Measurements from ENCODE around the gene ATG16L2.
A peak's percentile ranks its signal among the peaks of the same experiment; 100 is the strongest.
"Not testable (repeated sequence)": the region's sequence is repeated elsewhere in the genome, so short reads cannot be mapped to it uniquely, and the experiment has no call there.

ATG16L2 gene

DNA sequence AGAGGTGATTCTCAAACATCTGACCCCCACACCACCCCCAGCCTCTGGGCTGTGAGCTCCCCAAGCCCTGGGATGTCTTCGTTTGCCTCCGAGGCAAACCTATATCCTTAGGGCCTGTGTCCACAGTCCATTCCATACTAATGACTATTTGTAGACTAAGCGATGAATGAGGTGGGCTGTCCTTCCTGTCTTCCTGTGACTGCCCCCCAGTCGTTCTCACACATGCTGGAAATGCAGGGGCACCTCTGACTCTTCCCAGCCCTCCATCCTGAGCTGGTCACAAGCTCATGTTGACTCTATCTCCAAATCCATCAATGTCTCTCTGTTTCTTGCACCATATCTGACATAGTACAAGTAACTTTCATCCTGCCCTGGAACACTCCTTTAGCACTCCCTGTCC is 4.8 kb downstream of the ATG16L2 start:
- DNase-seq (no peak), ATAC-seq (replicated peaks) (no peak)
- H3K9me3 Mint-ChIP-seq, result no peaks in the 10 kb centered on the region
- H3K4me1 Mint-ChIP-seq, result peaks cover 37 to 57% of the 10 kb centered on the region in 2 donors
- no peaks in the 10 kb centered on the region for H3K27me3 Mint-ChIP-seq
- H3K4me3 Mint-ChIP-seq, result no peak overlapping the region
- H3K36me3 Mint-ChIP-seq, result peaks cover 39 to 65% of the 10 kb centered on the region in 2 donors
- no peak overlapping the region for H3K27ac Mint-ChIP-seq

DNA sequence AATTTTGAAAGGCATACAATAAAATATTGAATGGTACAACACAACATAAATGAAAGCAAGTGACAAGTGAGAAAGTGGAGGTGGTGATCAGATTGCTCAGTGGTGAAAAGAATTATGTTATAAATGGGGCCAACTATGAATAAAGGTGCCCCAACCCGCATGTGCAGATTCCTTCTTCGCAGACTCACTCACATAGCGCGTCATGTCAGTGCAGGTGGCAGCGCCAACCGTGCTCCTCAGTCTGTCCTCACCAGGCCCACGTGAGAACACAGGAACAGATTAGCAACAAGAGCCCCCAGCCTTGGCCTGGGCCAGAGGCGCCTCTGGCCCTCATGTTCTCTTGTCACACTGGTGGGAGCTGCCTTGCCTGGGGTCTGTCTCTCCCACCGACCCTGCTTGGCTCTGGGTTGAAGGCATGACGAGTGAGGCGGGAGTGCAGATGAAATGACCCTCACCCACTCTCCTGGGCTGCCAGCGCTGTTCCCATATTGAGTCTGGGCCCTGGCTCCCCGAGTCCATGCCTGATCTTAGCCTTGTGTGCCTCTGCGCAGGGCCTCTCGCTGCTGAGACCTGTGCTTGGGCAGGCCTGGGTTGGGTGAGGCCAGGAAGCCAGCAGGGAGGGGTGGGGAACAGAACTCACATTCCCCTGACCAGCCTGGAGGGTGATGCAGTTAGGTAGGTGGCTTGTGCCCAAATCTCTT is 6.4 kb downstream of the ATG16L2 start:
- H3K4me1 Mint-ChIP-seq, result peaks cover 45 to 65% of the 10 kb centered on the region in 2 donors
- DNase-seq (no peak), ATAC-seq (replicated peaks) (no peak)
- H3K9me3 Mint-ChIP-seq, result no peaks in the 10 kb centered on the region
- peak overlapping the region; percentile 76 for H3K27ac Mint-ChIP-seq
- H3K27me3 Mint-ChIP-seq, result no peaks in the 10 kb centered on the region
- H3K4me3 Mint-ChIP-seq, result peak overlapping the region; percentile 44 to 47
- peaks cover 45 to 73% of the 10 kb centered on the region in 2 donors for H3K36me3 Mint-ChIP-seq

DNA sequence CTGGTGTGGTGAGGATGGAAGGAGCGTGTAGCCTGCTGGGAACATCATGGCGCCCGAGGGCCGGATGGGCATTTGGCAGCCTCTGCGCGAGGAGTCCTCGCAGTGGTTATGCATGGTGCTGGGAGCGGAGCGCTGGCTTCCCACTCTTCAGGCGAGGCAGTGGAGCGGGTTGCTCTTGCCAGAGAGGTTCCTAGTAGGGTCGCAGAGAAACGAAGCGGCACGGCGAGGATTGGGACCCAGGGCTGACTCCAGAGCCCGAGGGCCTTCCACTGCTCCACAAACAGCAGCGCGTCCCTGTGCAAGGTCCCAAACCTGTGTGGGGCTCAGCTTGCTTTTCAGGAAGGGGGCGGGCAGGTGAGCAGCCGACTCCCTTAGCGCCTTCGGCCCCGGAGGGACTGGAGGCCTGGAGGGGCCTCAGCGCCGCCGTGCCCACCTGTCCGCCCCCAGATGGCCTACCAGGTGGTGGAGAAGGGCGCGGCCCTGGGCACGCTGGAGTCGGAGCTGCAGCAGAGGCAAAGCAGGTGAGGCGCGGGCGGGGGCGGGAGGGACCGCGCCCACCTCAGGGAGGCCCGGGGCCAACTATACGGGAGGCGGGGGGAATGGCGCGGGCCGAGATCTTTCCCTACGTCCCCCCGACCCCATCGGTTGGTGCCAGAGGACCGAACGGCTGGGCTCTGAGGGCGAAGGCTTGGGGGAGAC is 7.2 kb downstream of the ATG16L2 start:
- Mint-ChIP-seq H3K27me3 (no peaks in the 10 kb centered on the region), H3K27ac (peak overlapping the region; percentile 76), H3K4me1 (peaks cover 43 to 64% of the 10 kb centered on the region in 2 donors), H3K9me3 (no peaks in the 10 kb centered on the region), H3K36me3 (peaks cover 47 to 76% of the 10 kb centered on the region in 2 donors), H3K4me3 (peak overlapping the region; percentile 47 to 59)
- ATAC-seq (replicated peaks), result no peak
- DNase-seq, result no peak

DNA sequence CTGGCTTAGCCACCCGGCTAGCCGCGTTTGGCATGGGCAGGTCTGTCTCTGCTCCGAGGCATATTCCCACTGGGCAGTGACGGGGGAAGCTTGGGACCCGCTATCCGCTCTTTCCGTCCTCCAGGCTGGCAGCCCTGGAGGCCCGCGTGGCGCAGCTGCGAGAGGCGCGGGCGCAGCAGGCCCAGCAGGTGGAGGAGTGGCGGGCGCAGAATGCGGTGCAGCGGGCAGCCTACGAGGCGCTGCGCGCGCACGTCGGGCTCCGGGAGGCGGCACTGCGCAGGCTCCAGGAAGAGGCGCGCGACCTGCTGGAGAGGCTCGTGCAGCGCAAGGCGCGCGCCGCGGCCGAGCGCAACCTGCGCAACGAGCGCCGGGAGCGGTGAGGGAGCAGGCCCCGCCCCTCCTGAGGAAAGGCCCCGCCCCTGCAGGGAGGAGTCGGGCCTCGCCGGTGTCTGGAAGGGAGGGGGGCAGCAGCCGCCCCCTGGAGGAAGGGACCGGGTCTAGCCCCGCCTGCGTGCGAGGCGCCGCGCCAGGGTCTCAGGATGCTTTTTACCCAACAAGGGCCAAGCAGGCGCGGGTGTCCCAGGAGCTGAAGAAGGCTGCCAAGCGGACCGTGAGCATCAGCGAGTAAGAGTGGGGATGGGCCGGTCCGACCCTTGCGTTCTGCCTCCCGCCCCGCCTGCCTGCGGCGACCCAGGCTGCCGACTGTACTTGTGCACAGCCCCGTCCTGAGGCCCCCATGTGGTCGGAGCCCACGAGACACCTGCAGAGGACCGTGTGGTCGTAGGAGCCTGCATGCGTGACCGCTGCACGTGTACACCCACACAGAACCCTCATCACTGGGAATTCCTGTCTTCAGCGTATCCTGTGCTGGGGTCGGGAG is 7.9 kb downstream of the ATG16L2 start:
- Mint-ChIP-seq H3K4me3 (peak overlapping the region; percentile 35 to 59), H3K36me3 (peaks cover 49 to 81% of the 10 kb centered on the region in 2 donors), H3K27me3 (no peaks in the 10 kb centered on the region), H3K27ac (peak overlapping the region; percentile 87), H3K9me3 (no peaks in the 10 kb centered on the region), H3K4me1 (peaks cover 44 to 67% of the 10 kb centered on the region in 2 donors)
- DNase-seq (peak; percentile 74), ATAC-seq (replicated peaks) (peak; percentile 60 to 66)

DNA sequence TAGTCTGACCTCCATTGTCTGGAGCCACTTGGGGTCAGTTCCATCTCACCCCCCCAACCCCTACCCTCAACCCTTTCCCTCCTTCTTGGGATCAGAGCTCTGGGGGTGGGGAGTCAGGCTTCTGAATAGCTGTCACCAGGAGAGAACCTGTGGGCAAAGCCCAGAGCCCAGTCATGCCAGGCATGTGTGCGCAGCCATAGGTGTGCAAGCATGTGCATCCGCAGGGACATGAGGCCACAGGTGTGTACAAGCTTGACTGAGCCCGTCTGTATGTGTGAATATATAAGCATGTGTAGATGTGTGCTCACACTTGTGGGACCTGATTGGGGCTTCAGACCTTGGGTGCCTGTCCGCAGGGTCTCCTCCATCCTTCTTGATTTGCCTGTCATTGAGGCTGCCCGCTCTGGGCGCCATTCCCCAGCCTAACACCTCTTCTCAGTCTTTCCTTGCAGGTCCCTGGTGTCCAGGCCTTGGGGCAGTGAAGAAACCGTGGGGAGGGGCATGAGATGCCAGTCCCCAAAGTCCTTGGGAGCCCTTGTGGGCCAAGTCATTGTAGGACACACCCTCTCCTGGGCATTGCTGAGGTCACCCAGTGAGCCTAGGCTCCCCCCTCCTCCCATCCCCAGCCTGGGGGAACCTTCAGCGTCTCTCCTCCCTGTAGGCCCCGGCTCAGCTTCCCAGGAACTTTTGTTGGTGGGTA is 9.0 kb downstream of the ATG16L2 start:
- no peak for DNase-seq
- Mint-ChIP-seq H3K36me3 (peaks cover 45 to 77% of the 10 kb centered on the region in 2 donors), H3K4me3 (peak overlapping the region in 1 of 2 donors; percentile 39), H3K27me3 (no peaks in the 10 kb centered on the region), H3K4me1 (peaks cover 41 to 67% of the 10 kb centered on the region in 2 donors), H3K27ac (peak overlapping the region; percentile 93), H3K9me3 (no peaks in the 10 kb centered on the region)
- peak in 1 of 2 donors; percentile 4 for ATAC-seq (replicated peaks)

DNA sequence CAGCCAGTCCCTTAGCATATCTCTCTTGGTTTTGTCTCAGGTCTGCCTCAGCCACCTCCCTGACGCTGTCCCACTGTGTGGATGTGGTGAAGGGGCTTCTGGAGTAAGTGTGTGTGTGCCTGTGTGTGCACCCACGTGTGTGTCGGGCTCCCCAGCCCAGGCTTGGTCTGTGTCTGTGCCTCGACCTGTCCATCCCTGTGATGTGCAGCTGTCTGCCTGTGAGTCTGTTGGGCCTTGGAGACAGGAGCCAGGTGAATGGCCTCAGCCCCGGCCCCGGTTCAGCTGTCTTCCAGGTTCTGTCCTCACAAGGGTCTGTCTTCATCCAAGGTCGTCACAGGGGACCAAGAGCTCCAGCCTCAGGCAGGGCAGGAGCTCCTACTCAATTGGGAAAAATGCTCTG is 9.8 kb downstream of the ATG16L2 start:
- Mint-ChIP-seq H3K27me3 (no peaks in the 10 kb centered on the region), H3K4me3 (peak overlapping the region; percentile 39 to 47), H3K27ac (peak overlapping the region; percentile 93), H3K36me3 (peaks cover 44 to 77% of the 10 kb centered on the region in 2 donors), H3K4me1 (peaks cover 47 to 75% of the 10 kb centered on the region in 2 donors), H3K9me3 (no peaks in the 10 kb centered on the region)
- no peak for DNase-seq
- no peak for ATAC-seq (replicated peaks)

DNA sequence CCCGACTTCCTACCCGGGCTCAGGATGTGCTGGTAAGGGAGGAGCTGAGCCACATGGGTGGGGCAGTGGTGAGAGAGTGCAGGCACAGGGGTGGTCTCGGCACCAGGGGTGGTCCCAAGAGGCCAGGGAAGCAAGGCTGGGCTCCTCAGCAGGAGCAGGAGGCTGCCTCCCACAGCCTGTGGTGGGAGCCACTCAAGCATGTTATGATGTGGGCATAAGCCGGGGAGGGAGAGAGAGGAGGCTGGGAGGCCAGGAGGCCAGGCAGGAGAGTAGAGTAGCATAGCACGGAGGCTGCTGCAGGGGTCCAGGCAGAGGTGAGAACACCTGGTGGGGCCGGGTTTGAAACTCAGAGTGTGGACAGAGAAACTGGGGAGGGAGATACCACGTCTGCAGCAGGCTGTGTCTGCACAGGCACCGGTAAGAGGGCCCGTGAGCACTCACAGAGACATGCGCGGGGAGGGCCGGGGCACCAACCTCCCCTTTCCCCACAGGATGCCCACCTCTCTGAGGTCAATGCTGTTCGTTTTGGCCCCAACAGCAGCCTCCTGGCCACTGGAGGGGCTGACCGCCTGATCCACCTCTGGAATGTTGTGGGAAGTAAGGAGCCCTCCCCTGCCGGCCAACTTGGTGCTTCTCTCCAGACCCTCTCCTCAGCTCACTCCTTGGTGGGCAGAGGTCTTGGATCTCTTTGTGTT is 10.7 kb downstream of the ATG16L2 start:
- ATAC-seq (replicated peaks), result no peak
- H3K27ac Mint-ChIP-seq, result peak overlapping the region; percentile 93
- DNase-seq, result no peak
- no peaks in the 10 kb centered on the region for H3K27me3 Mint-ChIP-seq
- no peaks in the 10 kb centered on the region for H3K9me3 Mint-ChIP-seq
- H3K4me1 Mint-ChIP-seq, result peaks cover 49 to 76% of the 10 kb centered on the region in 2 donors
- peaks cover 43 to 78% of the 10 kb centered on the region in 2 donors for H3K36me3 Mint-ChIP-seq
- H3K4me3 Mint-ChIP-seq, result peak overlapping the region in 1 of 2 donors; percentile 54

DNA sequence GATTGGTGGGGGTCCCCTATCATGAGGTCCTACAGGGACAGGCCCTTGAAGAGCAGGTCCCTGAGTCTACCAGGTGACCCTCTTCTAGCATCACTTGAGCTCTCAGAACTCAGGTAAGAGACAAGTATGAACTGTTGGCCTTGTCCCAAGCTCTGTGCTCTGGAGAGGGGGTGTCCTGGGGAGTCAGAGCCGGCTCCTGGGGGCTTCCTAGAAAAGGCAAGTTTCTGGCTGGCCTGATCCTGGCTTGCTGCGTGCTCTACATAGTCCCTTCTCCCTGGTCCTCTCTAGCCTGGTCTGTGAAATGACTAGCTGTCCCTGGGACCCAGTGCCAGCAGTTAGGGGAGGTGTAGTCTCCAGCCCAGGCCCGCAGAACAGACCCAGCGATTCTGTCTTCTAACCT is 11.4 kb downstream of the ATG16L2 start:
- Mint-ChIP-seq H3K27ac (peak overlapping the region; percentile 93), H3K4me3 (peak overlapping the region in 1 of 2 donors; percentile 7), H3K4me1 (peaks cover 50 to 82% of the 10 kb centered on the region in 2 donors), H3K27me3 (no peaks in the 10 kb centered on the region), H3K36me3 (peaks cover 49 to 78% of the 10 kb centered on the region in 2 donors), H3K9me3 (no peaks in the 10 kb centered on the region)
- DNase-seq (no peak), ATAC-seq (replicated peaks) (no peak)

DNA sequence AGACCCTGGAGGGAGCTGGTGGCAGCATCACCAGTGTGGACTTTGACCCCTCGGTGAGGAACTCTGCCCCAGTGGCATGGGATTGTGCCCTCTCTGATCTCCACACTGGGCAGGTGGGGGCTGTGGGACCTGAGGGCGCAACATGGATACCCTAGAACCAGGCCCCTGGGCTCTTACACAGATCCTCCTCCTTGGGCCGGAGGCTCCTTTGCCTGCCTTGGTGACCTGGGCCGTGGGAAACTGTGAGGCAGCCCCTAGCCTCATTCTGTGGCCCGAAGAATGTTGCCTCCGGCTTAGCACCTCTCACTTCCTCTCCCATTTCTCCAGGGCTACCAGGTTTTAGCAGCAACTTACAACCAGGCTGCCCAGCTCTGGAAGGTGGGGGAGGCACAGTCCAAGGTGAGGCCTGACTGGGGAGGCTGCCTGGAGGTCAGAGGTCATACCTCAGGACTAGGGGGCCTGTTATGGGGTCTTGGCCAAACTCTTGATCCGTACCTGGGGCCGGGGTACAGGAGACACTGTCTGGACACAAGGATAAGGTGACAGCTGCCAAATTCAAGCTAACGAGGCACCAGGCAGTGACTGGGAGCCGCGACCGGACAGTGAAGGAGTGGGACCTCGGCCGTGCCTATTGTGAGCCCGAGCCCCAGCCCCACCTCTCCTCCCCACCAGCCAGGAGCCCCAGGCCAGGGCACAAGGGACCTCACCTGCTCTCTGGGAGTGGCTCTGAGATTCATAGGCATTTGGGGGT is 12.2 kb downstream of the ATG16L2 start:
- Mint-ChIP-seq H3K9me3 (no peaks in the 10 kb centered on the region), H3K27ac (peak overlapping the region; percentile 86)

DNA sequence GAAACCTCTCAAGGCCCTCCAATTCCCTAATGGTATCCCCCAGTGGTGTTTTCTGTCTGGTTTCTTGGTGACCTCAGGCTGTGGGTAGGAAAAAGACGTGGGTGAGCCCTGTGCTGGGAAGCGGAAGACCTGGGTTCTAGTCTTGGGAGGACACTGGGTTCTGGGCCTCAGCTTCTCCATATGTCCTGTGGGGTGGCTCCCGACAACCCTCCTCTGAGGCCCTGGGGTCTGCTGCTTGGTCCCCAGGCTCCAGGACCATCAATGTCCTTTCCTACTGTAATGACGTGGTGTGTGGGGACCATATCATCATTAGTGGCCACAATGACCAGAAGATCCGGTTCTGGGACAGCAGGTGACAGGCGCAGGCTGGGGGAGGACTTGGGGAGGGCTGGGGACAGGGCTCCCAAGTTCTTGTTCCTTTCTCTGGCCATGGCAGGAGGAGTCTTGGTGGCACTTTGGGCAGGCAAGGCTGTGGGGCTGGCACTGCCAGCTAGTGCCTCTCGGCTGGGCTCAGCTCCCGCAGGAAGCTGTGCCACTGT is 12.8 kb downstream of the ATG16L2 start:
- ATAC-seq (replicated peaks) (no peak), DNase-seq (no peak)
- Mint-ChIP-seq H3K27ac (peak overlapping the region; percentile 86), H3K4me3 (peak overlapping the region; percentile 2 to 35), H3K9me3 (no peaks in the 10 kb centered on the region), H3K36me3 (peaks cover 51 to 83% of the 10 kb centered on the region in 2 donors), H3K27me3 (no peaks in the 10 kb centered on the region), H3K4me1 (peaks cover 54 to 87% of the 10 kb centered on the region in 2 donors)

More for the DNA sequence above, 12.2 kb downstream of the ATG16L2 start:
- no peaks in the 10 kb centered on the region for H3K27me3 Mint-ChIP-seq
- peaks cover 46 to 77% of the 10 kb centered on the region in 2 donors for H3K36me3 Mint-ChIP-seq
- peaks cover 48 to 82% of the 10 kb centered on the region in 2 donors for H3K4me1 Mint-ChIP-seq
- H3K4me3 Mint-ChIP-seq, result peak overlapping the region in 1 of 2 donors; percentile 48
- no peak for DNase-seq
- no peak for ATAC-seq (replicated peaks)

DNA sequence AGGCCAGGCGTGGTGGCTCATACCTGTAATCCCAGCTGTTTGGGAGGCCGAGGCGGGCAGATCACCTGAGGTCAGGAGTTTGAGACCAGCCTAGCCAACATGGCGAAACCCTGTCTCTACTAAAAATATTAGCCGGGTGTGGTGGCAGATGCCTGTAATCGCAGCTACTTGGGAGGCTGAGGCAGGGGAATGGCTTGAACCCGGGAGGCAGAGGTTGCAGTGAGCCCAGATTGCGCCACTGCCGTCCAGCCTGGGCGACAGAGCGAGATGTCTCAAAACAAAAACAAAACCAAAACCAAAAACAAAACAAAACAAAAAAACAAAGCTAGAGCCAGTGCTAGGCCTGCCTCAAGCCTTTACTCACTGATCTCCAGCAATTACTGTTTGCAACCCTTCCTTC is 13.4 kb downstream of the ATG16L2 start:
- H3K27me3 Mint-ChIP-seq; DNase-seq; H3K9me3 Mint-ChIP-seq; H3K4me3 Mint-ChIP-seq; ATAC-seq (replicated peaks): not testable (repeated sequence)
- Mint-ChIP-seq H3K36me3 (peaks cover 54 to 84% of the 10 kb centered on the region in 2 donors), H3K27ac (peak overlapping the region; percentile 91), H3K4me1 (peaks cover 56 to 88% of the 10 kb centered on the region in 2 donors)

DNA sequence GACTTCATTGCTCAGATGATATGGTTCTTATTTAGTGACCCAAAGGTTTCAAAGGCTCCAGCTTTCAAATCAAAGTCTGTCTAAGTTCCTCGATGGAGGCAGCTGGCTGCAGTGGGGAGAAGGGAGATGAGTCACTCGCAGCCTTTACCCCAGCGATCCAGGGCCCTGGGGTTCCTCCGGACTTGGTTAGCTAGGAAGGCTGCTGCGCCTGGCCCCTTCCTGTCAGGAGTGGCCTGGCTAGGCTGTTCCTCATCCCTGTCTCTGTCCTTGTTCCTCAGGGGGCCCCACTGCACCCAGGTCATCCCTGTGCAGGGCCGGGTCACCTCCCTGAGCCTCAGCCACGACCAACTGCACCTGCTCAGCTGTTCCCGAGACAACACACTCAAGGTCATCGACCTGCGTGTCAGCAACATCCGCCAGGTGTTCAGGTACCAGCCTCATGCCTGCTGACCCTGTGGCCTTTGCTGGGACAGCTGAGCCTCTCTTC is 13.9 kb downstream of the ATG16L2 start:
- no peak overlapping the region for H3K4me3 Mint-ChIP-seq
- H3K36me3 Mint-ChIP-seq, result peaks cover 58 to 84% of the 10 kb centered on the region in 2 donors
- peak overlapping the region; percentile 91 for H3K27ac Mint-ChIP-seq
- peaks cover 56 to 87% of the 10 kb centered on the region in 2 donors for H3K4me1 Mint-ChIP-seq
- no peaks in the 10 kb centered on the region for H3K9me3 Mint-ChIP-seq
- H3K27me3 Mint-ChIP-seq, result no peaks in the 10 kb centered on the region
- ATAC-seq (replicated peaks) (no peak), DNase-seq (no peak)
